SU-DHL-6 (cell line): Measurements from ENCODE around the gene SETD1B.

Experiments
- EZH2phosphoT487 ChIP-seq: fragments of 200-600 bp; sonication (generic), shearing (Covaris generic); conservative IDR thresholded peaks from 2 replicates; pipeline ENCODE4 v1.6.1; 2018; ENCODE audit warnings: mild to moderate bottlenecking, antibody characterized with exemption, low read length, moderate library complexity, mixed read lengths
- TF ChIP-seq, protein P1 (sequence below): fragments of 200-600 bp; sonication (generic); IDR thresholded peaks from one replicate; pipeline ENCODE4 v1.5.1; 2017; ENCODE audit warnings: antibody characterized with exemption, mild to moderate bottlenecking, low read length, moderate library complexity; ENCODE audit not compliant: insufficient read depth, poor library complexity, severe bottlenecking

DNA sequence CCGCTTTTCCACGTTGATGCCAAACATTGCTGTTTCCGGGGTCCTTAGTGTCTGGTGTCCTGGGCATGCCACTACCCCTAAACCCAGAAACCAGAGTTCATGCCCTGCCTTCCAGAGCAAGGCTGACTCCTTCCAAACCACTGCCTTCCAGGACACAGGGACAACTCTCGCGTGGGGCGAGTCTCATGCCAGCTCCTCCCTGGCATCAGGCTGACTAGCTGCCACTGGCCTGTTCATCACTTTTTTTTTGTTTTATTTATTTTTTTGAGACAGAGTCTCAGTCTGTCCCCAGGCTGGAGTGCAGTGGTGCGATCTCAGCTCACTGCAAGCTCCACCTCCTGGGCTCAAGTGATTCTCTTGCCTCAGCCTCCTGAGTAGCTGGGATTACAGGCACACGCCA, 4.8 kb downstream of the SETD1B start:
- TF ChIP-seq, protein P1, sequence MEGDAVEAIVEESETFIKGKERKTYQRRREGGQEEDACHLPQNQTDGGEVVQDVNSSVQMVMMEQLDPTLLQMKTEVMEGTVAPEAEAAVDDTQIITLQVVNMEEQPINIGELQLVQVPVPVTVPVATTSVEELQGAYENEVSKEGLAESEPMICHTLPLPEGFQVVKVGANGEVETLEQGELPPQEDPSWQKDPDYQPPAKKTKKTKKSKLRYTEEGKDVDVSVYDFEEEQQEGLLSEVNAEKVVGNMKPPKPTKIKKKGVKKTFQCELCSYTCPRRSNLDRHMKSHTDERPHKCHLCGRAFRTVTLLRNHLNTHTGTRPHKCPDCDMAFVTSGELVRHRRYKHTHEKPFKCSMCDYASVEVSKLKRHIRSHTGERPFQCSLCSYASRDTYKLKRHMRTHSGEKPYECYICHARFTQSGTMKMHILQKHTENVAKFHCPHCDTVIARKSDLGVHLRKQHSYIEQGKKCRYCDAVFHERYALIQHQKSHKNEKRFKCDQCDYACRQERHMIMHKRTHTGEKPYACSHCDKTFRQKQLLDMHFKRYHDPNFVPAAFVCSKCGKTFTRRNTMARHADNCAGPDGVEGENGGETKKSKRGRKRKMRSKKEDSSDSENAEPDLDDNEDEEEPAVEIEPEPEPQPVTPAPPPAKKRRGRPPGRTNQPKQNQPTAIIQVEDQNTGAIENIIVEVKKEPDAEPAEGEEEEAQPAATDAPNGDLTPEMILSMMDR, result no peak
- no peak for TF ChIP-seq EZH2phosphoT487
